T47D (cell line): ENCODE measurements around the gene TLL2.

Source experiments
- DNase-seq, 2 experiments: peaks; one replicate each; pipeline versions ENCODE4 v3.0.0 to v3.0.0-alpha.2; 2011 to 2012; ENCODE audit warnings: low read depth in 1 of 2, low spot score in 1 of 2
- JUND ChIP-seq: IDR thresholded peaks from 2 replicates; pipeline ENCODE4 v1.6.1; 2012; ENCODE audit warnings: low read depth
- in situ Hi-C: cut with HindIII; loops from 2 replicates; pipeline ENCODE4 v1.10.0; 2016; ENCODE audit warnings: low sequenced_read_pairs, low pct_unique_long_range_greater_than_20kb

Gene TLL2

GRCh38 chr10:96446966-96447596, 66.6 kb downstream of the TLL2 start:
- in situ Hi-C loops, result no loop called here
- no peak for DNase-seq
- no peak for TF ChIP-seq JUND

- DNase-seq, result no peak
- in situ Hi-C loops, result no loop called here
- no peak for TF ChIP-seq JUND
Observed at GRCh38 chr10:96441987-96442643, 71.6 kb downstream of the TLL2 start.

- TF ChIP-seq JUND, result no peak
- DNase-seq, result no peak
- in situ Hi-C loops, result no loop called here
Observed at GRCh38 chr10:96441322-96441885, 72.3 kb downstream of the TLL2 start.

- in situ Hi-C loops, result no loop called here
- no peak for TF ChIP-seq JUND
- DNase-seq, result no peak
Observed at GRCh38 chr10:96440361-96441292, 73.1 kb downstream of the TLL2 start.

GRCh38 chr10:96439725-96440124, 74.0 kb downstream of the TLL2 start:
- no peak for DNase-seq
- TF ChIP-seq JUND, result no peak
- in situ Hi-C loops, result no loop called here

GRCh38 chr10:96436035-96436434, 77.7 kb downstream of the TLL2 start:
- in situ Hi-C loops, result no loop called here
- no peak for DNase-seq
- no peak for TF ChIP-seq JUND

GRCh38 chr10:96431211-96431970, 82.3 kb downstream of the TLL2 start:
- no peak for TF ChIP-seq JUND
- in situ Hi-C loops, result no loop called here
- DNase-seq, result no peak

- DNase-seq, result no peak
- TF ChIP-seq JUND, result no peak
- in situ Hi-C loops, result no loop called here
Observed at GRCh38 chr10:96427291-96427690, 86.4 kb downstream of the TLL2 start.

- TF ChIP-seq JUND, result no peak
- in situ Hi-C loops, result no loop called here
- no peak for DNase-seq
Observed at GRCh38 chr10:96422525-96422924, 91.2 kb downstream of the TLL2 start.

GRCh38 chr10:96421995-96422394, 91.7 kb downstream of the TLL2 start:
- TF ChIP-seq JUND, result no peak
- DNase-seq, result no peak
- in situ Hi-C loops, result no loop called here

- in situ Hi-C loops, result no loop called here
- TF ChIP-seq JUND, result no peak
- DNase-seq, result no peak
Observed at GRCh38 chr10:96420228-96421009, 93.3 kb downstream of the TLL2 start.
